Suprapubic skin (tissue), 4 donors: Measurements from ENCODE around the gene TUBGCP4. TPM values are rescaled to one million over a fixed set of nuclear protein-coding genes. Genes with fewer than 3 reads are reported as not detected.

Source experiments
- DNase-seq, 2 donors: peaks; one replicate each; pipeline ENCODE4 v3.0.0-alpha.2; 2019; ENCODE audit warnings: low spot score in 2 of 2
- H3K27ac ChIP-seq: fragments of 200-600 bp; sonication (generic); one replicate; pipeline ENCODE4 v1.5.1; 2019
- H3K27me3 ChIP-seq: fragments of 200-600 bp; sonication (generic); one replicate; pipeline ENCODE4 v1.5.1; 2019
- H3K36me3 ChIP-seq: fragments of 200-600 bp; sonication (generic); one replicate; pipeline ENCODE4 v1.5.1; 2019
- H3K4me1 ChIP-seq: fragments of 200-600 bp; sonication (generic); one replicate; pipeline ENCODE4 v1.5.1; 2019
- H3K4me3 ChIP-seq: fragments of 200-600 bp; sonication (generic); one replicate; pipeline ENCODE4 v1.5.1; 2019; ENCODE audit warnings: mild to moderate bottlenecking
- H3K9me3 ChIP-seq: fragments of 200-600 bp; sonication (generic); one replicate; pipeline ENCODE4 v1.5.1; 2019
- EP300 ChIP-seq: sonication (generic); formaldehyde crosslinking; IDR thresholded peaks from one replicate; pipeline ENCODE4 v1.6.1; 2017; ENCODE audit warnings: antibody characterized with exemption
- POLR2A ChIP-seq, 2 donors: fragments of 450-650 bp; IDR thresholded peaks; one replicate each; pipeline ENCODE4 v1.6.1; 2017; ENCODE audit warnings: antibody characterized with exemption in 2 of 2, mild to moderate bottlenecking in 2 of 2, moderate library complexity in 2 of 2
- POLR2AphosphoS5 ChIP-seq, 3 donors: sonication (generic); formaldehyde crosslinking; IDR thresholded peaks; one replicate each; pipeline ENCODE4 v1.6.1; 2017; ENCODE audit warnings: antibody characterized with exemption in 3 of 3
- WGBS: methylation state at CpG from one replicate; pipeline ENCODE4 v1.1.5; 2018; 5-methylcytosine and 5-hydroxymethylcytosine counted together
- total RNA-seq, 4 donors: library from RNA; depleted of rRNA; stranded (reverse); fragments of >200 nt; gene quantifications; one replicate each; pipeline ENCODE4 v1.1.0, GENCODE V29; 2016
- TF ChIP-seq, protein P1 (sequence below), 2 donors: fragments of 200-600 bp in 1 of 2; fragments of 450-650 bp in 1 of 2; sonication (generic) in 1 of 2; IDR thresholded peaks; one replicate each; pipeline ENCODE4 v1.5.1; 2016 to 2019; ENCODE audit warnings: antibody characterized with exemption in 2 of 2, mild to moderate bottlenecking in 1 of 2, moderate library complexity in 1 of 2

The TUBGCP4 gene
- total RNA-seq, 4 donors from 2014 or later: 13.0 to 28.5 (median 22.2) TPM

GRCh38 chr15:43406808-43407207 is 35.9 kb downstream of the TUBGCP4 start:
- no peak overlapping the region for H3K4me3 ChIP-seq
- H3K9me3 ChIP-seq: no peaks in the 10 kb centered on the region
- peaks cover 93% of the 10 kb centered on the region for H3K36me3 ChIP-seq
- no peak overlapping the region for H3K27ac ChIP-seq
- 94% methylated on average over 2 of the region's 2 CpGs for WGBS
- DNase-seq: no peak
- H3K4me1 ChIP-seq: no peaks in the 10 kb centered on the region
- TF ChIP-seq POLR2A (IDR thresholded peaks at IDR 0.05): no peak
- no peak for TF ChIP-seq EP300
- no peak for TF ChIP-seq POLR2AphosphoS5 (IDR thresholded peaks at IDR 0.05)
- TF ChIP-seq, protein P1, sequence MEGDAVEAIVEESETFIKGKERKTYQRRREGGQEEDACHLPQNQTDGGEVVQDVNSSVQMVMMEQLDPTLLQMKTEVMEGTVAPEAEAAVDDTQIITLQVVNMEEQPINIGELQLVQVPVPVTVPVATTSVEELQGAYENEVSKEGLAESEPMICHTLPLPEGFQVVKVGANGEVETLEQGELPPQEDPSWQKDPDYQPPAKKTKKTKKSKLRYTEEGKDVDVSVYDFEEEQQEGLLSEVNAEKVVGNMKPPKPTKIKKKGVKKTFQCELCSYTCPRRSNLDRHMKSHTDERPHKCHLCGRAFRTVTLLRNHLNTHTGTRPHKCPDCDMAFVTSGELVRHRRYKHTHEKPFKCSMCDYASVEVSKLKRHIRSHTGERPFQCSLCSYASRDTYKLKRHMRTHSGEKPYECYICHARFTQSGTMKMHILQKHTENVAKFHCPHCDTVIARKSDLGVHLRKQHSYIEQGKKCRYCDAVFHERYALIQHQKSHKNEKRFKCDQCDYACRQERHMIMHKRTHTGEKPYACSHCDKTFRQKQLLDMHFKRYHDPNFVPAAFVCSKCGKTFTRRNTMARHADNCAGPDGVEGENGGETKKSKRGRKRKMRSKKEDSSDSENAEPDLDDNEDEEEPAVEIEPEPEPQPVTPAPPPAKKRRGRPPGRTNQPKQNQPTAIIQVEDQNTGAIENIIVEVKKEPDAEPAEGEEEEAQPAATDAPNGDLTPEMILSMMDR (IDR thresholded peaks at IDR 0.05): no peak
- no peaks in the 10 kb centered on the region for H3K27me3 ChIP-seq

DNA sequence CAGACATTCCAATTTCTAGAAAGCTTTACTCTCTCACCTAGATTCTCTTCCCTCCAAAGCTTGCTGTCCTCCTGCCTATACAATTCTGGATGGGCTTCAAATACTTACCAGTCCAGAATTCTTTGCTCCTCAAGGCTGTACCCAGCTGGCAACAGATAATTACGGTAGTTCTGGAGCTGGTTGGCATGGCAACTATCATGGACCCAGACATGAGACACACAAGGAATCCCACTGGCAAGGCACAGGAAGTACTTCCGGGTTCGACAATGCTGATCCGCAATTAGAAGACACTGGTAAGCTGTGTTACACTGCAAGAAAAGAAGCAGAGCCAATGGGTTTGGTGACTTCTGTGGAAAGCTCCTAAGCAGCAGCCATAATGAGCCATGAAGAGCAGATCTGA is 37.9 kb downstream of the TUBGCP4 start:
- Histone ChIP-seq H3K4me1 (no peaks in the 10 kb centered on the region), H3K9me3 (no peaks in the 10 kb centered on the region), H3K27ac (no peak overlapping the region), H3K4me3 (no peak overlapping the region), H3K36me3 (peaks cover 95% of the 10 kb centered on the region), H3K27me3 (no peaks in the 10 kb centered on the region)
- TF ChIP-seq POLR2A (IDR thresholded peaks at IDR 0.05) (no peak), POLR2AphosphoS5 (IDR thresholded peaks at IDR 0.05) (no peak), EP300 (no peak)
- TF ChIP-seq, protein P1 (IDR thresholded peaks at IDR 0.05): no peak
- no peak for DNase-seq
- 85% methylated on average over 4 of the region's 4 CpGs for WGBS

DNA sequence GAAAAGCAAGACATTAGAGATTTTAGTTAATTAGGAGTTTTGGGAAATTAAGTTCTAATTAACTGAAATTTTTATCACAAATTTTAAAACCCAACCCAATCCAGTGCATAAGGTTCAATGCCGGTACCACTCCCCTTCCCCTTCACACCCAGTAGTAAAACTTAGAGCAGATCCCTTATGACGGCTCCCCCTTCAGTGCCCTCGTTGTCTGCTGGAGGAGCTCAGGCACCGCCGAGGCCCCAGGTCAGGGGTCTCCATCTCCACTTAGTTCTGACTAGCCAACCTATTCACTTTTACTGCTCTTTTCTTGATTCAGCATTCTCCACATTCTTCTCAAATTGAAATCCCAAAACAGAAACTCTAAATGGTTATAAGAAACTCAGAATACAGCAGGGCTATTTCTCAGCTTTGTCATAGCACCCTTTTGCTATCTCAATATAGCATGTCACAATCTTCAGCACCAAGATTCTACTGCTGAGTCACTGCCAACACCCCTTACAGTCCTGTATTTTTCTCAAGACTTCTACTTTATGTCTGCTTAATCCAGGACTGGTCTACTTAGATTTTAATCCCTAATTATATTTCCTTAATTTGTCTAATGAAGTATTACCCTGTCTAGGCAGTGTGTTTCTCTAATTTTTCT is 39.8 kb downstream of the TUBGCP4 start:
- Histone ChIP-seq H3K36me3 (peaks cover 91% of the 10 kb centered on the region), H3K27ac (no peak overlapping the region)
- 91% methylated on average over 5 of the region's 5 CpGs for WGBS

GRCh38 chr15:43412096-43412495 is 41.2 kb downstream of the TUBGCP4 start:
- H3K36me3 ChIP-seq: peaks cover 87% of the 10 kb centered on the region

More for the DNA sequence above, 39.8 kb downstream of the TUBGCP4 start:
- Histone ChIP-seq H3K4me1 (no peaks in the 10 kb centered on the region), H3K27me3 (no peaks in the 10 kb centered on the region), H3K9me3 (no peaks in the 10 kb centered on the region), H3K4me3 (no peak overlapping the region)
- TF ChIP-seq, protein P1 (IDR thresholded peaks at IDR 0.05): no peak
- TF ChIP-seq POLR2A (IDR thresholded peaks at IDR 0.05) (no peak), POLR2AphosphoS5 (IDR thresholded peaks at IDR 0.05) (no peak), EP300 (no peak)
- DNase-seq: no peak

DNA sequence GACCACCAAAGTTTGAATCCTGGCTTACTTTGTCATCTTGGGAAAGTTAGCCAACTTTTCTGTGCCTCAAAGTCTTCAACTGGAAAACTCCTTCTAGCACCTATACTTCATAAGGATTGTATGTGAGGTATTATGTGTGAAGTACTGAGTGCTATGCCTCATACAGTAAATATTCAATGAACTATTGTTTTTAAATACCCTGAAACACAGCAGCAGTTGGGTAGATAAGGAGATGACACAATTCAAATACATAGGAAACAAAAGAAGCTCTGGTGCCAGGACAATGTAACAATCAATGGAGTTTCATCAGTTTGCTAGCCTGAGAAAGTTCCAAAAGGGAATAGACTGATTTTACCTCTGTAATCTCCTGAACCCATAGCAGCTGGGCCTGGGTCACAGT is 43.3 kb downstream of the TUBGCP4 start:
- no peaks in the 10 kb centered on the region for H3K27me3 ChIP-seq
- H3K4me1 ChIP-seq: no peaks in the 10 kb centered on the region
- DNase-seq: no peak
- no peak overlapping the region for H3K27ac ChIP-seq
- peaks cover 74% of the 10 kb centered on the region for H3K36me3 ChIP-seq
- TF ChIP-seq EP300 (no peak), POLR2AphosphoS5 (IDR thresholded peaks at IDR 0.05) (no peak), POLR2A (IDR thresholded peaks at IDR 0.05) (no peak)
- TF ChIP-seq, protein P1 (IDR thresholded peaks at IDR 0.05): no peak
- no peak overlapping the region for H3K4me3 ChIP-seq
- H3K9me3 ChIP-seq: no peaks in the 10 kb centered on the region

More at GRCh38 chr15:43412096-43412495, 41.2 kb downstream of the TUBGCP4 start:
- no peak for TF ChIP-seq EP300
- no peak for TF ChIP-seq POLR2AphosphoS5 (IDR thresholded peaks at IDR 0.05)
- TF ChIP-seq POLR2A (IDR thresholded peaks at IDR 0.05): no peak
- TF ChIP-seq, protein P1 (IDR thresholded peaks at IDR 0.05): no peak
- no peak overlapping the region for H3K27ac ChIP-seq
- H3K9me3 ChIP-seq: no peaks in the 10 kb centered on the region
- WGBS: 91% methylated on average over 1 of the region's 1 CpG
- DNase-seq: no peak
- H3K4me1 ChIP-seq: no peaks in the 10 kb centered on the region
- H3K27me3 ChIP-seq: no peaks in the 10 kb centered on the region
- no peak overlapping the region for H3K4me3 ChIP-seq
